Glutamatergic neuron (in vitro differentiated cells): ENCODE results near the gene IL11. TPM values are rescaled to one million over a fixed set of nuclear protein-coding genes. Genes with fewer than 3 reads are reported as not detected.
A peak's percentile ranks its signal among the peaks of the same experiment; 100 is the strongest.

Experiments
- DNase-seq: peaks from one replicate; pipeline ENCODE4 v3.0.0; 2022
- H3K27ac Mint-ChIP-seq: one replicate; pipeline ENCODE4 v1.8.0; 2020; ENCODE audit warnings: mild to moderate bottlenecking, mixed read lengths, inconsistent platforms; ENCODE audit not compliant: unreplicated experiment
- H3K27me3 Mint-ChIP-seq: one replicate; pipeline ENCODE4 v1.8.0; 2020; ENCODE audit warnings: mild to moderate bottlenecking, moderate library complexity, mixed read lengths, inconsistent platforms; ENCODE audit not compliant: unreplicated experiment
- H3K36me3 Mint-ChIP-seq: one replicate; pipeline ENCODE4 v1.8.0; 2020; ENCODE audit warnings: mild to moderate bottlenecking, mixed read lengths, inconsistent platforms; ENCODE audit not compliant: unreplicated experiment
- H3K4me1 Mint-ChIP-seq: one replicate; pipeline ENCODE4 v1.8.0; 2020; ENCODE audit warnings: mild to moderate bottlenecking, low read depth, mixed read lengths, inconsistent platforms; ENCODE audit not compliant: unreplicated experiment
- H3K4me3 Mint-ChIP-seq: one replicate; pipeline ENCODE4 v1.8.0; 2020; ENCODE audit warnings: mild to moderate bottlenecking, mixed read lengths, inconsistent platforms; ENCODE audit not compliant: unreplicated experiment
- H3K9me3 Mint-ChIP-seq: one replicate; pipeline ENCODE4 v1.8.0; 2020; ENCODE audit warnings: mild to moderate bottlenecking, moderate library complexity, mixed read lengths, inconsistent platforms; ENCODE audit not compliant: unreplicated experiment
- total RNA-seq: library from RNA; stranded (reverse); fragmentation: NEBNext Ultra II Directional; extraction: Animal tissue kit (Norgen Biotek cat#: 25700); gene quantifications from one replicate; pipeline ENCODE4 v1.2.1, GENCODE V29; 2021; ENCODE audit not compliant: unreplicated experiment
- TF ChIP-seq, protein P1 (sequence below): fragments of 200-600 bp; sonication (generic); IDR thresholded peaks from one replicate; pipeline ENCODE4 v1.5.0; 2021; ENCODE audit not compliant: partially characterized antibody, unreplicated experiment

The IL11 gene
- total RNA-seq, 1 donor from 2014 or later: 18.1 TPM

DNA sequence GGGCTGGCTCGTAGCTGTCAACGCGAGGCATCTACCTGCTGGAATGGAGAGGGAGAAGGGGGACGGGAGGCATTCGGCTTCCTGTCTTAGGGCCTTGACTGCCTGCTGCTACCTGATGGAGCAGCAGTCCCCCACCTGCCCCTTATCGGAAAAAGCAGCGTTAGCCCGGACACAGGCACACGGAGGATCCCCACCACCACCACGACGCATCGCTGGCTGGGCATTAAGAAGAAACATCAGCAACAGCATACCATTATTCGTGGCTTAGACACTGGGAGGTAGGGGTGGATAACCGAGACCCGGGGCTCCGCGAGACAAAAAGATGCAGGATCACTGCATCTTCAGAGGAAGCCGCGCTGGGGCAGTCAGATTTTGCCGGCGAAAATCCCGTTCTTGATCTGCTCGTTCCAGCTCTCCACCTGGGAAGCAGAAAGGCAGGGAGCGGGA is 16.9 kb downstream of the IL11 start:
- Mint-ChIP-seq H3K27ac (no peak overlapping the region), H3K4me1 (peaks cover 13% of the 10 kb centered on the region), H3K36me3 (no peaks in the 10 kb centered on the region), H3K9me3 (peaks cover 10% of the 10 kb centered on the region), H3K27me3 (peaks cover 17% of the 10 kb centered on the region), H3K4me3 (peak overlapping the region; percentile 61)
- TF ChIP-seq, protein P1, sequence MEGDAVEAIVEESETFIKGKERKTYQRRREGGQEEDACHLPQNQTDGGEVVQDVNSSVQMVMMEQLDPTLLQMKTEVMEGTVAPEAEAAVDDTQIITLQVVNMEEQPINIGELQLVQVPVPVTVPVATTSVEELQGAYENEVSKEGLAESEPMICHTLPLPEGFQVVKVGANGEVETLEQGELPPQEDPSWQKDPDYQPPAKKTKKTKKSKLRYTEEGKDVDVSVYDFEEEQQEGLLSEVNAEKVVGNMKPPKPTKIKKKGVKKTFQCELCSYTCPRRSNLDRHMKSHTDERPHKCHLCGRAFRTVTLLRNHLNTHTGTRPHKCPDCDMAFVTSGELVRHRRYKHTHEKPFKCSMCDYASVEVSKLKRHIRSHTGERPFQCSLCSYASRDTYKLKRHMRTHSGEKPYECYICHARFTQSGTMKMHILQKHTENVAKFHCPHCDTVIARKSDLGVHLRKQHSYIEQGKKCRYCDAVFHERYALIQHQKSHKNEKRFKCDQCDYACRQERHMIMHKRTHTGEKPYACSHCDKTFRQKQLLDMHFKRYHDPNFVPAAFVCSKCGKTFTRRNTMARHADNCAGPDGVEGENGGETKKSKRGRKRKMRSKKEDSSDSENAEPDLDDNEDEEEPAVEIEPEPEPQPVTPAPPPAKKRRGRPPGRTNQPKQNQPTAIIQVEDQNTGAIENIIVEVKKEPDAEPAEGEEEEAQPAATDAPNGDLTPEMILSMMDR: no peak
- no peak for DNase-seq

- no peaks in the 10 kb centered on the region for H3K36me3 Mint-ChIP-seq
- TF ChIP-seq, protein P1: no peak
- no peak overlapping the region for H3K27ac Mint-ChIP-seq
- no peak for DNase-seq
- H3K27me3 Mint-ChIP-seq: peaks cover 17% of the 10 kb centered on the region
- peaks cover 19% of the 10 kb centered on the region for H3K4me1 Mint-ChIP-seq
- H3K9me3 Mint-ChIP-seq: peaks cover 12% of the 10 kb centered on the region
- peak overlapping the region; percentile 61 for H3K4me3 Mint-ChIP-seq
These were observed 17.6 kb downstream of the IL11 start for GRCh38 chr19:55352549-55353145.

- Mint-ChIP-seq H3K4me3 (no peak overlapping the region), H3K4me1 (peaks cover 19% of the 10 kb centered on the region), H3K36me3 (no peaks in the 10 kb centered on the region), H3K27me3 (peaks cover 17% of the 10 kb centered on the region), H3K27ac (no peak overlapping the region), H3K9me3 (peaks cover 12% of the 10 kb centered on the region)
- TF ChIP-seq, protein P1: no peak
- DNase-seq: no peak
These were observed 18.2 kb downstream of the IL11 start for GRCh38 chr19:55352040-55352439.

DNA sequence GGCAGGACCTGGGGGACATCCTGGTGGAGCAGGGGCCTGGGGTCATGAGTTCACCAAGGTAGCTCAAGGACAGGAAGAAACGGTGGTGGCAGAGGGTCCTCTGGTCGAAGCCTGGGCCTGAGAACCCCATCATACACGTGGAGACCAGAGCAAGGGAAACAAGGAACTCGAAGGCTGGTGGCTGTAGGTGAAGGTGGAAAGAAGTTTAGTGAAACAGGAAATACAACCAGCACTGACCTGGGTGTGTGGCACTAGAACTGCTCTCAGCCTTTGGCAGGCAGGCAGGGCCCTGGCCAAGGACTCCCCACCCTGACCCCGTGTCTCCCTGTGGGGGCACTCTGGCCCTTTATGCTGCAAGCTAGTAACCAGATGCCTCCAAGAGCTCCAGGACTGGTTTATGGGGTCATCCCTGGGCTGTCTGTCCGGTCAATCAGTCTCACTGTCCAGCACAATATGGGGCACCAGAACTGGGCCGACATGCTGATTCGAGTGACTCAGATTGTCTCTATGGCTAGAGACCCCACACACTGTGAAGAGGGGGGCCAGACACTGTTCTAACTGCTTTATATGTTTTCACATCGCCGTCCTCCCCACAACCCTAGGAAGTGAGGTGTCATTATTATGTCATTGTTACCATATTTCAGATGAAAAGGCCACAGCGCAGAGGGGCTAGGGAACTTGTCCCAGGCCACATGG is 19.5 kb downstream of the IL11 start:
- Mint-ChIP-seq H3K4me3 (no peak overlapping the region), H3K27me3 (peaks cover 18% of the 10 kb centered on the region), H3K36me3 (no peaks in the 10 kb centered on the region), H3K27ac (no peak overlapping the region), H3K9me3 (peaks cover 12% of the 10 kb centered on the region), H3K4me1 (peaks cover 20% of the 10 kb centered on the region)
- DNase-seq: no peak
- TF ChIP-seq, protein P1: no peak
